Endodermal cell (in vitro differentiated cells): ENCODE data around the gene CDCA3. TPM values are rescaled to one million over a fixed set of nuclear protein-coding genes. Genes with fewer than 3 reads are reported as not detected.
A peak's percentile ranks its signal among the peaks of the same experiment; 100 is the strongest.

Experiments
- DNase-seq: peaks from one replicate; pipeline ENCODE4 v3.0.0-alpha.2; 2017
- H3K27ac ChIP-seq: 2 replicates; pipeline ENCODE4 v1.5.1; 2013; ENCODE audit warnings: mild to moderate bottlenecking, low read depth, low read length, moderate library complexity
- H3K27me3 ChIP-seq: 2 replicates; pipeline ENCODE4 v1.6.1; 2013; ENCODE audit warnings: mild to moderate bottlenecking, low read length, moderate library complexity; ENCODE audit not compliant: insufficient read depth, control insufficient read depth, poor library complexity, severe bottlenecking
- H3K36me3 ChIP-seq: 2 replicates; pipeline ENCODE4 v1.7.0; 2013; ENCODE audit warnings: mild to moderate bottlenecking, low read length, moderate library complexity; ENCODE audit not compliant: control insufficient read depth, insufficient read depth
- H3K4me1 ChIP-seq: one replicate; pipeline ENCODE4 v1.7.0; 2013; ENCODE audit warnings: low read length; ENCODE audit not compliant: control insufficient read depth, insufficient read depth
- H3K4me3 ChIP-seq: 2 replicates; pipeline ENCODE4 v1.5.1; 2013; ENCODE audit warnings: mild to moderate bottlenecking, low read length, moderate library complexity
- H3K9ac ChIP-seq: 2 replicates; pipeline ENCODE4 v1.6.1; 2013; ENCODE audit warnings: mild to moderate bottlenecking, low read length, moderate library complexity; ENCODE audit not compliant: poor library complexity, severe bottlenecking; ENCODE audit errors: extremely low read depth
- H3K9me3 ChIP-seq: 2 replicates; pipeline ENCODE4 v1.6.1; 2013; ENCODE audit warnings: mild to moderate bottlenecking, low read length, moderate library complexity; ENCODE audit not compliant: control insufficient read depth
- H3K27ac Mint-ChIP-seq: 2 replicates; pipeline ENCODE4 v1.8.0; 2020; ENCODE audit warnings: mixed read lengths
- H3K27me3 Mint-ChIP-seq: 2 replicates; pipeline ENCODE4 v1.8.0; 2021; ENCODE audit warnings: mild to moderate bottlenecking, mixed read lengths; ENCODE audit not compliant: insufficient read depth
- H3K36me3 Mint-ChIP-seq: 2 replicates; pipeline ENCODE4 v1.8.0; 2020; ENCODE audit warnings: low read depth, mixed read lengths
- H3K4me1 Mint-ChIP-seq: 2 replicates; pipeline ENCODE4 v1.8.0; 2020; ENCODE audit warnings: mixed read lengths
- H3K4me3 Mint-ChIP-seq: 2 replicates; pipeline ENCODE4 v1.8.0; 2020; ENCODE audit warnings: mild to moderate bottlenecking, moderate library complexity, mixed read lengths
- H3K9me3 Mint-ChIP-seq: 2 replicates; pipeline ENCODE4 v1.8.0; 2020; ENCODE audit warnings: mild to moderate bottlenecking, mixed read lengths
- WGBS, 2 experiments: methylation state at CpG; one replicate each; pipeline versions ENCODE4 v1.1.5 to v1.1.7; 2013; ENCODE audit warnings: missing lambda C conversion rate in 2 of 2, mixed read lengths in 1 of 2; ENCODE audit not compliant: insufficient coverage in 1 of 2, insufficient read length in 1 of 2; 5-methylcytosine and 5-hydroxymethylcytosine counted together
- total RNA-seq, 2 donors: library from RNA; stranded (reverse); fragmentation: NEBNext Ultra II Directional in 1 of 2; extraction: Animal tissue kit (Norgen Biotek cat#: 25700) in 1 of 2; gene quantifications; 2 replicates in 1 of 2; 3 replicates in 1 of 2; pipeline ENCODE4 v1.2.1, GENCODE V29; 2021
- TF ChIP-seq, protein P1 (sequence below): fragments of 200-600 bp; sonication (generic); conservative IDR thresholded peaks from 2 replicates; pipeline ENCODE4 v1.5.0; 2021; ENCODE audit warnings: antibody characterized with exemption, mild to moderate bottlenecking

The CDCA3 gene
- total RNA-seq, 2 donors from 2014 or later, result 53.1 to 63.9 TPM

DNA sequence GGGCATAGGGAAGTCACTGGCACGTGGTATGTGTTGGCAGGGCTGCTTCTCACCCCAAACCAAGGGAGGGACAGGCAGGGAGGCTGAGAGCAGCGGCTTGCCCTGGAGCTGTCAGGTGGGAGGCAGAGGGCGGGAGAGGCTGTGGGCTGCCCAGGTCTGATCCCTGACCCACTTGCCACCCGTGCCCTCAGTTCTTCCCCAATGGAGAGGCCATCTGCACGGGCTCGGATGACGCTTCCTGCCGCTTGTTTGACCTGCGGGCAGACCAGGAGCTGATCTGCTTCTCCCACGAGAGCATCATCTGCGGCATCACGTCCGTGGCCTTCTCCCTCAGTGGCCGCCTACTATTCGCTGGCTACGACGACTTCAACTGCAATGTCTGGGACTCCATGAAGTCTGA, 5.7 kb downstream of the CDCA3 start:
- no peak overlapping the region for H3K27ac Mint-ChIP-seq
- H3K36me3 Mint-ChIP-seq, result peaks cover 50% of the 10 kb centered on the region
- peaks cover 30% of the 10 kb centered on the region for H3K4me1 Mint-ChIP-seq
- Histone ChIP-seq H3K9me3 (no peaks in the 10 kb centered on the region), H3K36me3 (peaks cover 63% of the 10 kb centered on the region), H3K4me1 (no peaks in the 10 kb centered on the region), H3K27ac (no peak overlapping the region), H3K9ac (no peak overlapping the region), H3K27me3 (no peaks in the 10 kb centered on the region), H3K4me3 (no peak overlapping the region)
- DNase-seq, result no peak
- no peaks in the 10 kb centered on the region for H3K9me3 Mint-ChIP-seq
- no peak overlapping the region for H3K4me3 Mint-ChIP-seq
- TF ChIP-seq, protein P1, sequence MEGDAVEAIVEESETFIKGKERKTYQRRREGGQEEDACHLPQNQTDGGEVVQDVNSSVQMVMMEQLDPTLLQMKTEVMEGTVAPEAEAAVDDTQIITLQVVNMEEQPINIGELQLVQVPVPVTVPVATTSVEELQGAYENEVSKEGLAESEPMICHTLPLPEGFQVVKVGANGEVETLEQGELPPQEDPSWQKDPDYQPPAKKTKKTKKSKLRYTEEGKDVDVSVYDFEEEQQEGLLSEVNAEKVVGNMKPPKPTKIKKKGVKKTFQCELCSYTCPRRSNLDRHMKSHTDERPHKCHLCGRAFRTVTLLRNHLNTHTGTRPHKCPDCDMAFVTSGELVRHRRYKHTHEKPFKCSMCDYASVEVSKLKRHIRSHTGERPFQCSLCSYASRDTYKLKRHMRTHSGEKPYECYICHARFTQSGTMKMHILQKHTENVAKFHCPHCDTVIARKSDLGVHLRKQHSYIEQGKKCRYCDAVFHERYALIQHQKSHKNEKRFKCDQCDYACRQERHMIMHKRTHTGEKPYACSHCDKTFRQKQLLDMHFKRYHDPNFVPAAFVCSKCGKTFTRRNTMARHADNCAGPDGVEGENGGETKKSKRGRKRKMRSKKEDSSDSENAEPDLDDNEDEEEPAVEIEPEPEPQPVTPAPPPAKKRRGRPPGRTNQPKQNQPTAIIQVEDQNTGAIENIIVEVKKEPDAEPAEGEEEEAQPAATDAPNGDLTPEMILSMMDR, result no peak
- peaks cover 2% of the 10 kb centered on the region for H3K27me3 Mint-ChIP-seq
- WGBS, 2 experiments, result 92 to 93% methylated on average over 9 to 17 of the region's 17 CpGs

DNA sequence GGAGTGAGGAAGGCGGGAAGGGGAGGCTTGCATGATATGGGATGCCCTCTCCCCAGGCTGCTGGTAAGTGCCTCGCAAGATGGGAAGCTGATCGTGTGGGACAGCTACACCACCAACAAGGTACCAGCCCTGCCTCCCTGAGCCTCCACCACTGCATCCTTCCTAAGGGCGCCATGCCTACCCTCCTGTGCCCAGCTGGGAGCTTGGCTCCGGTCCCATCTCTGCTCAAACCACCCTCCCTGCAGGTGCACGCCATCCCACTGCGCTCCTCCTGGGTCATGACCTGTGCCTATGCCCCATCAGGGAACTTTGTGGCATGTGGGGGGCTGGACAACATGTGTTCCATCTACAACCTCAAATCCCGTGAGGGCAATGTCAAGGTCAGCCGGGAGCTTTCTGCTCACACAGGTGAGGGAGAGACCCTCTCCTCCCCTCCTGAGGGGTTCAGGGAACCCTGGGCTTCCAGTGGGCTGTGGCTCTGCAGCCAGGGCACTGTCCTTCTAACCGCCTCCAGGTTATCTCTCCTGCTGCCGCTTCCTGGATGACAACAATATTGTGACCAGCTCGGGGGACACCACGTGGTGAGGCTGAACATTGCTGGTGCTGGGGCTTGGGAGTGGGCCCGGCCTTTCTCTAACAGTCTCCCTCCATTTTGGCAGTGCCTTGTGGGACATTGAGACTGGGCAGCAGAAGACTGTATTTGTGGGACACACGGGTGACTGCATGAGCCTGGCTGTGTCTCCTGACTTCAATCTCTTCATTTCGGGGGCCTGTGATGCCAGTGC, 7.8 kb downstream of the CDCA3 start:
- Histone ChIP-seq H3K4me3 (no peak overlapping the region), H3K27me3 (no peaks in the 10 kb centered on the region), H3K9me3 (no peaks in the 10 kb centered on the region), H3K27ac (no peak overlapping the region), H3K9ac (no peak overlapping the region), H3K36me3 (peaks cover 56% of the 10 kb centered on the region), H3K4me1 (peaks cover 4% of the 10 kb centered on the region)
- peak overlapping the region; percentile 84 for H3K27ac Mint-ChIP-seq
- H3K4me3 Mint-ChIP-seq, result no peak overlapping the region
- H3K9me3 Mint-ChIP-seq, result no peaks in the 10 kb centered on the region
- TF ChIP-seq, protein P1, result peak; percentile 70
- 74 to 86% methylated on average over 11 to 16 of the region's 16 CpGs for WGBS, 2 experiments
- peaks cover 49% of the 10 kb centered on the region for H3K36me3 Mint-ChIP-seq
- H3K27me3 Mint-ChIP-seq, result peaks cover 10% of the 10 kb centered on the region
- DNase-seq, result peak; percentile 92
- H3K4me1 Mint-ChIP-seq, result peaks cover 34% of the 10 kb centered on the region

DNA sequence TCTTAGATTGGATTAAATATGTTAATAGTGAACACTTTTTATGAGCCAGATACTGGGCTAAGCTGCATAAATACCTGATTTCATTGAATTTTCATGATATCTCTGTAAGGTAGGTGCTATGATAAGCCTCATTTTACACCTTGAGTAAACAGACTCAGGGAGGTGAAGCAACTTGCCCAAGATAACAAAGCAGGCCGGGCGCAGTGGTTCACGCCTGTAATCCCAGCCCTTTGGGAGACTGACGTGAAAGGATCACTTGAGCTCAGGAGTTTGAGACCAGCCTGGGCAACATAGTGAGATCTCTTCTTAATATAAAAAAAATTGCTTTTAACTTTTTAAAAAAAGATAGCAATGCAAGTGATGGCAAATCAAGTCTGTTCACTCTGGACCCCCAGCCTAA, 9.0 kb downstream of the CDCA3 start:
- H3K4me3 Mint-ChIP-seq, result no peak overlapping the region
- no peak overlapping the region for H3K27ac ChIP-seq
- peaks cover 34% of the 10 kb centered on the region for H3K4me1 Mint-ChIP-seq
- H3K9ac ChIP-seq, result no peak overlapping the region
- TF ChIP-seq, protein P1, result no peak
- H3K27me3 ChIP-seq, result no peaks in the 10 kb centered on the region
- no peaks in the 10 kb centered on the region for H3K9me3 Mint-ChIP-seq
- peaks cover 4% of the 10 kb centered on the region for H3K4me1 ChIP-seq
- H3K27me3 Mint-ChIP-seq, result peaks cover 13% of the 10 kb centered on the region
- H3K9me3 ChIP-seq, result no peaks in the 10 kb centered on the region
- DNase-seq, result no peak
- H3K36me3 ChIP-seq, result peaks cover 62% of the 10 kb centered on the region
- no peak overlapping the region for H3K27ac Mint-ChIP-seq
- H3K36me3 Mint-ChIP-seq, result peaks cover 51% of the 10 kb centered on the region
- H3K4me3 ChIP-seq, result no peak overlapping the region
- 81 to 85% methylated on average over 4 of the region's 4 CpGs for WGBS, 2 experiments
